ENCODE results near the gene GPI.
"Not testable (repeated sequence)": the region's sequence is repeated elsewhere in the genome, so short reads cannot be mapped to it uniquely, and the experiment has no call there.

The GPI gene

GRCh38 chr19:34364830-34365462 is at the start of gene GPI:
Gene GPI, plus strand, starts transcription at chr19:34365196. Its CDS starts 71 bp downstream, at chr19:34365267.
- DNase-seq = peak; percentile 7

GRCh38 chr19:34316247-34316646 is 48.7 kb upstream of the GPI start:
- no peak for DNase-seq

GRCh38 chr19:34316741-34317301 is 48.2 kb upstream of the GPI start:
- DNase-seq = no peak

- no peak for DNase-seq
Measured at GRCh38 chr19:34317311-34317927, 47.6 kb upstream of the GPI start.

GRCh38 chr19:34319230-34319585 is 45.8 kb upstream of the GPI start:
- DNase-seq = no peak

- peak; percentile 1 for DNase-seq
Measured at GRCh38 chr19:34319785-34320184, 45.2 kb upstream of the GPI start.

GRCh38 chr19:34320277-34320676 is 44.7 kb upstream of the GPI start:
- no peak for DNase-seq

- DNase-seq = no peak
Measured at GRCh38 chr19:34321735-34322134, 43.3 kb upstream of the GPI start.

GRCh38 chr19:34323433-34324204 is 41.4 kb upstream of the GPI start:
- DNase-seq = no peak

GRCh38 chr19:34324320-34324719 is 40.7 kb upstream of the GPI start:
- DNase-seq = no peak

- DNase-seq = no peak
Measured at GRCh38 chr19:34325181-34325580, 39.8 kb upstream of the GPI start.

GRCh38 chr19:34325981-34326787 is 38.8 kb upstream of the GPI start:
- DNase-seq = no peak

GRCh38 chr19:34327851-34328250 is 37.1 kb upstream of the GPI start:
- DNase-seq = no peak

GRCh38 chr19:34328982-34329381 is 36.0 kb upstream of the GPI start:
- no peak for DNase-seq

- no peak for DNase-seq
Measured at GRCh38 chr19:34330116-34330515, 34.9 kb upstream of the GPI start.

- DNase-seq = not testable (repeated sequence)
Measured at GRCh38 chr19:34330596-34330995, 34.4 kb upstream of the GPI start.

- not testable (repeated sequence) for DNase-seq
Measured at GRCh38 chr19:34331596-34331995, 33.4 kb upstream of the GPI start.

- no peak for DNase-seq
Measured at GRCh38 chr19:34332027-34332760, 32.8 kb upstream of the GPI start.

- no peak for DNase-seq
Measured at GRCh38 chr19:34335914-34336313, 29.1 kb upstream of the GPI start.

GRCh38 chr19:34336781-34337271 is 28.2 kb upstream of the GPI start:
- DNase-seq = no peak

GRCh38 chr19:34337739-34338138 is 27.3 kb upstream of the GPI start:
- no peak for DNase-seq

All from GOT3 (cell line).